ENCODE measurements around the gene FAM210A. TPM values are rescaled to one million over a fixed set of nuclear protein-coding genes. Genes with fewer than 3 reads are reported as not detected.

Gene FAM210A
- total RNA-seq, 2 donors from 2014 or later, result 10.3 to 12.4 TPM

GRCh38 chr18:13647761-13648160 is 78.6 kb downstream of the FAM210A start:
- no peaks in the 10 kb centered on the region for H3K27me3 ChIP-seq (replicated peaks; ENCODE audit: insufficient read depth)
- intact Hi-C loops (cut with DNase I), result no loop called here
- H3K9me3 ChIP-seq, result no peaks in the 10 kb centered on the region
- TF ChIP-seq POLR2A (IDR thresholded peaks at IDR 0.05) (no peak), CTCF (IDR thresholded peaks at IDR 0.05) (no peak), POLR2AphosphoS5 (IDR thresholded peaks at IDR 0.05) (no peak)
- H3K27ac ChIP-seq, result no peak overlapping the region
- no peak for DNase-seq (ENCODE audit: low spot score)
- H3K4me1 ChIP-seq (replicated peaks), result no peaks in the 10 kb centered on the region
- no peaks in the 10 kb centered on the region for H3K36me3 ChIP-seq
- no peak overlapping the region for H3K4me3 ChIP-seq
- WGBS, result 95% methylated on average over 4 of the region's 4 CpGs

- intact Hi-C loops (cut with DNase I), result no loop called here
- H3K36me3 ChIP-seq, result no peaks in the 10 kb centered on the region
- TF ChIP-seq POLR2AphosphoS5 (IDR thresholded peaks at IDR 0.05) (no peak), CTCF (IDR thresholded peaks at IDR 0.05) (no peak), POLR2A (IDR thresholded peaks at IDR 0.05) (no peak)
- H3K9me3 ChIP-seq, result no peaks in the 10 kb centered on the region
- H3K4me1 ChIP-seq (replicated peaks), result no peaks in the 10 kb centered on the region
- no peaks in the 10 kb centered on the region for H3K27me3 ChIP-seq (replicated peaks; ENCODE audit: insufficient read depth)
- no peak overlapping the region for H3K4me3 ChIP-seq
- no peak for DNase-seq (ENCODE audit: low spot score)
- no peak overlapping the region for H3K27ac ChIP-seq
- 90% methylated on average over 4 of the region's 4 CpGs for WGBS
These were observed 79.7 kb downstream of the FAM210A start for GRCh38 chr18:13646633-13647032.

GRCh38 chr18:13645093-13645492 is 81.3 kb downstream of the FAM210A start:
- 92% methylated on average over 16 of the region's 16 CpGs for WGBS
- TF ChIP-seq POLR2A (IDR thresholded peaks at IDR 0.05) (no peak), POLR2AphosphoS5 (IDR thresholded peaks at IDR 0.05) (no peak), CTCF (IDR thresholded peaks at IDR 0.05) (no peak)
- H3K36me3 ChIP-seq, result no peaks in the 10 kb centered on the region
- H3K27ac ChIP-seq, result no peak overlapping the region
- DNase-seq (ENCODE audit: low spot score), result no peak
- H3K4me1 ChIP-seq (replicated peaks), result no peaks in the 10 kb centered on the region
- H3K9me3 ChIP-seq, result no peaks in the 10 kb centered on the region
- no peaks in the 10 kb centered on the region for H3K27me3 ChIP-seq (replicated peaks; ENCODE audit: insufficient read depth)
- intact Hi-C loops (cut with DNase I), result no loop called here
- no peak overlapping the region for H3K4me3 ChIP-seq

- Histone ChIP-seq H3K36me3 (no peaks in the 10 kb centered on the region), H3K4me3 (no peak overlapping the region), H3K27ac (no peak overlapping the region), H3K27me3 (replicated peaks; ENCODE audit: insufficient read depth) (no peaks in the 10 kb centered on the region), H3K4me1 (replicated peaks) (no peaks in the 10 kb centered on the region), H3K9me3 (no peaks in the 10 kb centered on the region)
- TF ChIP-seq POLR2AphosphoS5 (IDR thresholded peaks at IDR 0.05) (no peak), POLR2A (IDR thresholded peaks at IDR 0.05) (no peak), CTCF (IDR thresholded peaks at IDR 0.05) (no peak)
- intact Hi-C loops (cut with DNase I), result no loop called here
- WGBS, result 83% methylated on average over 16 of the region's 16 CpGs
- DNase-seq (ENCODE audit: low spot score), result no peak
These were observed 83.1 kb downstream of the FAM210A start for GRCh38 chr18:13643261-13643751.

- Histone ChIP-seq H3K36me3 (no peaks in the 10 kb centered on the region), H3K27ac (no peak overlapping the region), H3K9me3 (no peaks in the 10 kb centered on the region), H3K4me1 (replicated peaks) (no peaks in the 10 kb centered on the region), H3K4me3 (no peak overlapping the region), H3K27me3 (replicated peaks; ENCODE audit: insufficient read depth) (no peaks in the 10 kb centered on the region)
- WGBS, result 93% methylated on average over 15 of the region's 15 CpGs
- no peak for DNase-seq (ENCODE audit: low spot score)
- intact Hi-C loops (cut with DNase I), result no loop called here
- no peak for TF ChIP-seq POLR2AphosphoS5 (IDR thresholded peaks at IDR 0.05)
- no peak for TF ChIP-seq CTCF (IDR thresholded peaks at IDR 0.05)
- TF ChIP-seq POLR2A (IDR thresholded peaks at IDR 0.05), result no peak
These were observed 83.9 kb downstream of the FAM210A start for GRCh38 chr18:13642440-13642827.

Data from prostate gland (tissue), 2 donors.